Measurements from ENCODE around the gene VDAC2. TPM values are rescaled to one million over a fixed set of nuclear protein-coding genes. Genes with fewer than 3 reads are reported as not detected.

The VDAC2 gene
- total and polyA plus RNA-seq, 2 donors (not counting 1 experiment from before 2014, with no cell fraction given), result 49.2 to 83.6 TPM

GRCh38 chr10:75253281-75254220, 43.0 kb downstream of the VDAC2 start:
- H3K4me3 ChIP-seq (ENCODE audit: control extremely low read depth in 1 of 5, extremely low read depth in 1 of 5, insufficient read depth in 1 of 5, low read depth in 2 of 5, low read length in 4 of 5), result no peak overlapping the region
- no peaks in the 10 kb centered on the region for H3K4me1 ChIP-seq (ENCODE audit: control insufficient read depth in 2 of 2, insufficient read depth in 2 of 2, low read length in 2 of 2)
- ATAC-seq (ENCODE audit: low read depth) (no peak), DNase-seq (no peak)
- no peak overlapping the region for H3K4me3 Mint-ChIP-seq
- WGBS (ENCODE audit: insufficient coverage), result no CpG with 5 or more reads among the region's 1 CpG
- H3K27me3 ChIP-seq (replicated peaks in 1 of 4; ENCODE audit: control extremely low read depth in 1 of 4, control insufficient read depth in 3 of 4, insufficient read depth in 4 of 4, low read length in 3 of 4), result no peaks in the 10 kb centered on the region
- no peaks in the 10 kb centered on the region for H3K4me1 Mint-ChIP-seq
- no peak overlapping the region for H2AFZ ChIP-seq (ENCODE audit: insufficient read depth, low read depth, low read length, poor library complexity, severe bottlenecking)
- H3K79me2 ChIP-seq (ENCODE audit: control insufficient read depth, insufficient read depth, low read length), result no peaks in the 10 kb centered on the region
- H3K4me2 ChIP-seq (replicated peaks; ENCODE audit: low read depth, low read length, poor library complexity, severe bottlenecking), result no peak overlapping the region
- CTCF ChIA-PET, result no interaction called here
- H3K27ac ChIP-seq (ENCODE audit: low read length in 2 of 2), result no peak overlapping the region
- peaks cover 8% of the 10 kb centered on the region for H3K9me3 Mint-ChIP-seq (ENCODE audit: insufficient read depth)
- peaks cover 15% of the 10 kb centered on the region for H3K27me3 Mint-ChIP-seq
- H3K9ac ChIP-seq (ENCODE audit: low read length), result no peak overlapping the region
- no peaks in the 10 kb centered on the region for H4K20me1 ChIP-seq (ENCODE audit: control insufficient read depth, insufficient read depth, low read length, poor library complexity, severe bottlenecking)
- POLR2A ChIA-PET, result no interaction called here
- peaks cover 0 to 21% (median 18%) of the 10 kb centered on the region in 3 donors for H3K9me3 ChIP-seq (ENCODE audit: control extremely low read depth in 1 of 3, control insufficient read depth in 2 of 3, insufficient read depth in 1 of 3, low read length in 2 of 3)
- TF ChIP-seq EZH2 (IDR thresholded peaks at IDR 0.05; ENCODE audit: borderline replicate concordance, insufficient read depth, low read depth, low read length, poor library complexity, severe bottlenecking) (no peak), CTCF (IDR thresholded peaks at IDR 0.05) (no peak)
- H3K27ac Mint-ChIP-seq, result no peak overlapping the region
- no peaks in the 10 kb centered on the region for H3K36me3 ChIP-seq (replicated peaks in 1 of 2; ENCODE audit: control extremely low read depth in 1 of 2, control insufficient read depth in 1 of 2, extremely low read depth in 1 of 2, insufficient read depth in 2 of 2, low read length in 1 of 2)
- intact Hi-C loops (cut with micrococcal nuclease), result no loop called here

DNA sequence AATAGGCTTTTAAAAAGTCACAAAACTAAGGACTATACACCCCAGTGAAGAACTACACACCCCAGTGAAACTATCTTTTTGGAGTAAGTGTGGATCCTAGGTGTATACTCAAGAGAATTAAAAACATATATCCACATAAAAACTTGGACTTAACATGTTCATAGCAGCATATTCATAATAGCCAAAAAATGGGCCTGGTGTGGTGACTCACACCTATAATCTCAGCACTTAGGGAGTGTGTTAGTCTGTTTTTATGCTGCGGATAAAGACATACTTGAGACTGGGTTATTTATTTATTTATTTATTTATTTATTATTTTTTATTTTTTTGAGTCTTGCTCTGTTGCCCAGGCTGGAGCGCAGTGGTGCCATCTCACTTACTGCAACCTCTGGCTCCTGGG, 44.1 kb downstream of the VDAC2 start:
- Histone ChIP-seq H3K9me3 (ENCODE audit: control extremely low read depth in 1 of 3, control insufficient read depth in 2 of 3, insufficient read depth in 1 of 3, low read length in 2 of 3) (peaks cover 0 to 21% (median 18%) of the 10 kb centered on the region in 3 donors), H3K27me3 (replicated peaks in 1 of 4; ENCODE audit: control extremely low read depth in 1 of 4, control insufficient read depth in 3 of 4, insufficient read depth in 4 of 4, low read length in 3 of 4) (no peaks in the 10 kb centered on the region), H3K4me1 (ENCODE audit: control insufficient read depth in 2 of 2, insufficient read depth in 2 of 2, low read length in 2 of 2) (no peaks in the 10 kb centered on the region), H3K4me2 (replicated peaks; ENCODE audit: low read depth, low read length, poor library complexity, severe bottlenecking) (no peak overlapping the region), H3K79me2 (ENCODE audit: control insufficient read depth, insufficient read depth, low read length) (no peaks in the 10 kb centered on the region), H4K20me1 (ENCODE audit: control insufficient read depth, insufficient read depth, low read length, poor library complexity, severe bottlenecking) (no peaks in the 10 kb centered on the region), H3K4me3 (ENCODE audit: control extremely low read depth in 1 of 5, extremely low read depth in 1 of 5, insufficient read depth in 1 of 5, low read depth in 2 of 5, low read length in 4 of 5) (no peak overlapping the region), H3K27ac (ENCODE audit: low read length in 2 of 2) (no peak overlapping the region), H2AFZ (ENCODE audit: insufficient read depth, low read depth, low read length, poor library complexity, severe bottlenecking) (no peak overlapping the region), H3K9ac (ENCODE audit: low read length) (no peak overlapping the region), H3K36me3 (replicated peaks in 1 of 2; ENCODE audit: control extremely low read depth in 1 of 2, control insufficient read depth in 1 of 2, extremely low read depth in 1 of 2, insufficient read depth in 2 of 2, low read length in 1 of 2) (no peaks in the 10 kb centered on the region)
- Mint-ChIP-seq H3K27ac (no peak overlapping the region), H3K9me3 (ENCODE audit: insufficient read depth) (peaks cover 8% of the 10 kb centered on the region), H3K4me1 (no peaks in the 10 kb centered on the region), H3K27me3 (peaks cover 9% of the 10 kb centered on the region), H3K4me3 (no peak overlapping the region)
- ATAC-seq (ENCODE audit: low read depth) (no peak), DNase-seq (no peak)
- POLR2A ChIA-PET, result no interaction called here
- no peak for TF ChIP-seq EZH2 (IDR thresholded peaks at IDR 0.05; ENCODE audit: borderline replicate concordance, insufficient read depth, low read depth, low read length, poor library complexity, severe bottlenecking)
- TF ChIP-seq CTCF (IDR thresholded peaks at IDR 0.05), result no peak
- CTCF ChIA-PET, result no interaction called here
- intact Hi-C loops (cut with micrococcal nuclease), result no loop called here
- no CpG with 5 or more reads among the region's 2 CpGs for WGBS (ENCODE audit: insufficient coverage)

All from B cell (primary cell).